Activated CD4-positive, alpha-beta T cell treated with anti-CD3 and anti-CD28 coated beads for 24 hours (primary cell): ENCODE measurements around the gene ANKDD1A.

ENCODE experiments used
- DNase-seq, 2 donors: peaks; one replicate each; pipeline ENCODE4 v3.0.0-alpha.2; 2020; ENCODE audit warnings: low read depth in 2 of 2

The ANKDD1A gene

GRCh38 chr15:64895285-64896065 is 16.2 kb upstream of the ANKDD1A start:
- peak in 1 of 2 donors; percentile 26 for DNase-seq

GRCh38 chr15:64896371-64897069 is 15.2 kb upstream of the ANKDD1A start:
- no peak for DNase-seq

GRCh38 chr15:64897345-64897985 is 14.2 kb upstream of the ANKDD1A start:
- DNase-seq, result no peak

- no peak for DNase-seq
Measured at GRCh38 chr15:64898406-64898805, 13.3 kb upstream of the ANKDD1A start.

- no peak for DNase-seq
Measured at GRCh38 chr15:64901141-64901540, 10.6 kb upstream of the ANKDD1A start.

GRCh38 chr15:64901914-64902313 is 9.8 kb upstream of the ANKDD1A start:
- no peak for DNase-seq

GRCh38 chr15:64902863-64903262 is 8.8 kb upstream of the ANKDD1A start:
- no peak for DNase-seq

GRCh38 chr15:64903326-64903950 is 8.3 kb upstream of the ANKDD1A start:
- DNase-seq, result no peak

- no peak for DNase-seq
Measured at GRCh38 chr15:64904189-64904588, 7.5 kb upstream of the ANKDD1A start.

- DNase-seq, result peak; percentile 75 to 77
Measured at GRCh38 chr15:64905119-64905831, 6.4 kb upstream of the ANKDD1A start.

GRCh38 chr15:64905941-64906340 is 5.8 kb upstream of the ANKDD1A start:
- DNase-seq, result no peak

GRCh38 chr15:64906402-64906801 is 5.3 kb upstream of the ANKDD1A start:
- DNase-seq, result no peak

GRCh38 chr15:64907991-64908390 is 3.7 kb upstream of the ANKDD1A start:
- DNase-seq, result no peak

- no peak for DNase-seq
Measured at GRCh38 chr15:64909546-64909945, 2.2 kb upstream of the ANKDD1A start.

GRCh38 chr15:64912379-64913325 is 950 bp downstream of the ANKDD1A start:
- no peak for DNase-seq

- no peak for DNase-seq
Measured at GRCh38 chr15:64915518-64916227, 4.0 kb downstream of the ANKDD1A start.

- no peak for DNase-seq
Measured at GRCh38 chr15:64916365-64916764, 4.7 kb downstream of the ANKDD1A start.

- DNase-seq, result no peak
Measured at GRCh38 chr15:64917211-64917610, 5.5 kb downstream of the ANKDD1A start.

- no peak for DNase-seq
Measured at GRCh38 chr15:64919721-64920120, 8.0 kb downstream of the ANKDD1A start.

GRCh38 chr15:64921711-64922110 is 10.0 kb downstream of the ANKDD1A start:
- DNase-seq, result no peak
